ENCODE measurements around the gene RXFP4. TPM values are rescaled to one million over a fixed set of nuclear protein-coding genes. Genes with fewer than 3 reads are reported as not detected.

The RXFP4 gene
- total and polyA plus RNA-seq, 2 of the 13 experiments (the other 11 are each of a cell fraction or from before 2014, with no cell fraction given), result 0.38 to 1.4 TPM

GRCh38 chr1:155967341-155968050 is 26.1 kb downstream of the RXFP4 start (continued):
- TF ChIP-seq ZFP62 (CRISPR knock-in tag; IDR thresholded peaks at IDR 0.05) (no peak), ZNF292 (CRISPR knock-in tag; IDR thresholded peaks at IDR 0.05; ENCODE audit: borderline replicate concordance, low read depth) (no peak), ZNF597 (CRISPR knock-in tag; IDR thresholded peaks at IDR 0.05) (no peak), FOXO4 (CRISPR knock-in tag; conservative IDR thresholded peaks at IDR 0.05) (no peak), TFAP4 (IDR thresholded peaks at IDR 0.05; ENCODE audit: borderline replicate concordance, low read depth) (no peak), SP5 (CRISPR knock-in tag; IDR thresholded peaks at IDR 0.05; ENCODE audit: borderline replicate concordance, low read depth) (no peak), ZNF121 (CRISPR knock-in tag; IDR thresholded peaks at IDR 0.05) (no peak), ZNF275 (CRISPR knock-in tag; IDR thresholded peaks at IDR 0.05; ENCODE audit: borderline replicate concordance) (no peak), NFIC (IDR thresholded peaks at IDR 0.05; ENCODE audit: low read length) (no peak), ZBTB38 (CRISPR knock-in tag; IDR thresholded peaks at IDR 0.05) (peak; percentile 80), SMC3 (IDR thresholded peaks at IDR 0.05; ENCODE audit: low read length) (no peak), POLR2G (IDR thresholded peaks at IDR 0.05; ENCODE audit: low read depth, low read length) (no peak), ZNF44 (CRISPR knock-in tag; IDR thresholded peaks at IDR 0.05) (no peak; the same call in 1 of the 2 replicates), RCOR2 (CRISPR knock-in tag; IDR thresholded peaks at IDR 0.05) (no peak), SP2 (CRISPR knock-in tag; IDR thresholded peaks at IDR 0.05) (no peak), ZBTB8A (CRISPR knock-in tag; IDR thresholded peaks at IDR 0.05; ENCODE audit: borderline replicate concordance, low read depth) (no peak), ZKSCAN8 (CRISPR knock-in tag; IDR thresholded peaks at IDR 0.05; ENCODE audit: borderline replicate concordance) (no peak), LCORL (IDR thresholded peaks at IDR 0.05) (no peak), LCORL (CRISPR knock-in tag; IDR thresholded peaks at IDR 0.05) (peak; percentile 92), ZNF18 (CRISPR knock-in tag; IDR thresholded peaks at IDR 0.05; ENCODE audit: insufficient replicate concordance) (peak; percentile 50), TFDP2 (CRISPR knock-in tag; IDR thresholded peaks at IDR 0.05) (peak; percentile 78)

All from HepG2 (cell line).